BLaER1 (cell line): Measurements from ENCODE around the gene EVX2.

ENCODE experiments used
- H3K27ac ChIP-seq: shearing (Covaris generic); formaldehyde crosslinking; 2 replicates; pipeline ENCODE4 v1.8.1; 2022
- H3K27me3 ChIP-seq: shearing (Covaris generic); formaldehyde crosslinking; 2 replicates; pipeline ENCODE4 v1.8.1; 2022
- H3K36me3 ChIP-seq: shearing (Covaris generic); formaldehyde crosslinking; 2 replicates; pipeline ENCODE4 v1.8.1; 2022
- H3K4me1 ChIP-seq: shearing (Covaris generic); formaldehyde crosslinking; 2 replicates; pipeline ENCODE4 v1.8.1; 2022
- H3K4me2 ChIP-seq: shearing (Covaris generic); formaldehyde crosslinking; 2 replicates; pipeline ENCODE4 v1.8.1; 2022
- H3K4me3 ChIP-seq: shearing (Covaris generic); formaldehyde crosslinking; 2 replicates; pipeline ENCODE4 v1.8.1; 2022
- H3K9ac ChIP-seq: shearing (Covaris generic); formaldehyde crosslinking; 2 replicates; pipeline ENCODE4 v1.8.1; 2022
- H3K9me3 ChIP-seq: shearing (Covaris generic); formaldehyde crosslinking; 2 replicates; pipeline ENCODE4 v1.8.1; 2022
- H4K20me1 ChIP-seq: shearing (Covaris generic); formaldehyde crosslinking; 2 replicates; pipeline ENCODE4 v1.8.1; 2022
- Cebpa-rat ChIP-seq: shearing (Covaris generic); IDR thresholded peaks from 2 replicates; pipeline ENCODE4 v1.8.1; 2022

The EVX2 gene

DNA sequence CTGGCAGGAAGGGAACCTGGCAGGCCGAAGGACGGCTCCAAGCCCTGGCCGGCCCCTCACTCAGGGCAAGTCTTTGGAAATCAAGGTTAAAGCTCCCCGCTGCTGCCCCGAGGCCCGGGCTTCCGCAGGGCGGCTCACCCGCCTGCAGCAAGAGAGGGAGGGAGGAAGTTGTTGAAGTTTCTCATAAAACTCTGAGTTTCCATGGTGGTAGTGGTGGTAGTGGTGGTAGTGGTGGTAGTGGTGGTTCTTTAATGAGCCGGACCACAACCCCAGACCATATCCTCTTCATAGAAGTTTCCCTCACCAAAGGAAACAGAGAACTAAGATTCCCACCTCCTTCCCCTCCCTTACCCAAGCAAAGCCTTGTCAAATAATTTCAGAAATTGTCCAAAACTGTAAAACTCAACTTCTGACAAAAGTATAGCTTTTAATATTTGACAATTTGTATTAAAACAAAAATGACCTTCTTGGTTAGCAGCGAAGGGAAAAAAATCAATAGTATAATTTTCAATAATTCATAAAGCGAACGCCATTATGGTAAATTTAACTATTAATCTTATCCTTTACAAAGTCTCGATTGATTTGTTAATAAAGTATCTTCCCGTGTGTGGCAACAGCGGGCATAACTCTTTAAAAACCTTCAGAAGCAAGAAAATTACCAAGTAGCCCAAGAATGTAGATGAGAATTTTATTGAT lies 31.3 kb upstream of the EVX2 start:
- peaks cover 90% of the 10 kb centered on the region for H4K20me1 ChIP-seq
- no peaks in the 10 kb centered on the region for H3K36me3 ChIP-seq
- no peak overlapping the region for H3K9ac ChIP-seq
- H3K9me3 ChIP-seq, result peaks cover 62% of the 10 kb centered on the region
- H3K4me1 ChIP-seq, result no peaks in the 10 kb centered on the region
- H3K27ac ChIP-seq, result no peak overlapping the region
- H3K4me3 ChIP-seq, result no peak overlapping the region
- no peak for TF ChIP-seq Cebpa-rat
- H3K27me3 ChIP-seq, result peaks cover 100% of the 10 kb centered on the region
- no peak overlapping the region for H3K4me2 ChIP-seq

DNA sequence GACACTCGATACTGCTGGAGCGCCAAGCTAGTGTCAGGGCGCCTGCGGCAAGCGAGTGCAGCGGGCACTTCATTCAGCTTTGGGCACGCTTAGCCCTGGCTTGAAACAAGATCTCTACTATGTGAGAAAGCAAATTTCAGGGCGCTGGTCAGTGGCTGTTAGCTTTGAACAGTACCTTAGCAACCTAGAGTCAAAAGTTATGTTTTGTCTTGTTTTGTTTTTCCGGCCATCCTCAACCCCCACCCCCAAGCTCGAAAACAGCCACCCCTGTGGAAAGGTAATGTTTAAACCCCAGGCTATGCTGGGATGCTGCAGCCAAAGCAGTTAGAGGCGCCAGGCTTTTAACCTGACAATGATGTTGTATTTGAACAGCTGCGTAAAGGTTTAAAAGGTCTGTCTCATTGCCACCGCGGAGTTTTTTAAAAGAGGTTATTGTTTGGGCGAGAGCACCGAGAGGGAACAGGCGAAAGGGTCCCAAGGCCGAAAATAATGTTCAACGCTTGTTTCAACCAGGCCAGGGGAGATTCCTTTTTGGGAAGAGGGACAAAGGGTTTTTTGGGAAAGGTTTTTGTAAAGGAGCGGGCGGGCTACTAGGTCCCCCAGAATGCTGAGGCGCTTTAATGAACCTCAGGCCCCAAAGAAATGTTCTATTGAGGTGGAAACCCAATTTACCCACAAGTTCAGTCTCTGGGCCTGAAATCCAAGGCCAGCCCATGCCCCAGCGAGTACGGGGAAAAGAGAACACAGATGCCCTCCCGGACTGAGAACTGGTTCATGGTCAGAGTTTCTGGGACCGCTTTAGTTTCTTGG lies 30.6 kb upstream of the EVX2 start:
- no peak overlapping the region for H3K4me2 ChIP-seq
- TF ChIP-seq Cebpa-rat, result no peak
- no peak overlapping the region for H3K27ac ChIP-seq
- H3K4me3 ChIP-seq, result no peak overlapping the region
- H3K36me3 ChIP-seq, result no peaks in the 10 kb centered on the region
- peaks cover 92% of the 10 kb centered on the region for H4K20me1 ChIP-seq
- peaks cover 62% of the 10 kb centered on the region for H3K9me3 ChIP-seq
- H3K9ac ChIP-seq, result no peak overlapping the region
- peaks cover 100% of the 10 kb centered on the region for H3K27me3 ChIP-seq
- no peaks in the 10 kb centered on the region for H3K4me1 ChIP-seq

DNA sequence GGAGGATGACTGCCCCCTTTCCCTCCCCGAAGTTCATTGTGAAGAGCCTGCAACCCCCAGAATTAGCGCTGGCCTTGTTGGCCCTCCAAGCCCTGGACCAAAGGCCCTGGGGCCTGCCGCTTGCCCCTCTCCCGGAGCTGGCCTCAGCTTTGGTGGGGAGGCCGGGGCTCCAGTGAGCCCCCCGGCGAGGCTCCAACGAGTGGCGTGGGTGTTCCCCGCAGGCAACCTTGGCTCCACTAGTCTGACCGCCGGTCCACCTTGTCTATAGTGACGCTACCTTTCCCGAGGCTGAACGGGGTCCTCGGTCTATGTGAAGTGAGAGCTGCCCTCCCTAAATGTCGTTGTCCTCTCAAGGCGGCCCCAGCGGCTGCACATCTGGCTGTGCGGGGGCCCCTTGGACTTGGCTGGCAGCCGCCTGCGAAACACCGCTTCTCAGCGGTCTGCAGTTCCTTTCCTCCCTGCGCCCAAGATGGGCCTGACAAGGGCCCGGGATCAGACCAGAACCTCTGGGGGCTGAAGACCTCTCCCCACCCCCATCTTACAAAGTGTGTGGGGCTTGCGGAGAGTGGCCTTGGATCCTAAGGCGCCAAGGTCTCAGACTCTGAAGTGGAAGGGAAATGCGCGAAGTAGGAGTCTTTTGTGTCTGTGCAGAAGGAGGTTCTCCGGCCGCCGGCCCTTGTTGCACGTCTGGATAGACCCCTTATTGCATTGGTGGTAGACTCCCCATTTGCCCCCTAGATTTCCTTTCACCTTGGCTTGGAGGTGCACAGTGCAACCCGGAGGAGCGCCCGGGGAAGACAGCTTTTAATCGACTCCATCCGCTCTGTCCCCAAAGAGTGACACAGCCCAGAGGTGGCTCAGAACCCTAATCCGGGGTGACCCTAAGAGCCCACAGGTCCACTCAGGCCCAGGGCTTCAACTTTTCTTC lies 28.9 kb upstream of the EVX2 start:
- Histone ChIP-seq H4K20me1 (peaks cover 80% of the 10 kb centered on the region), H3K36me3 (no peaks in the 10 kb centered on the region), H3K9me3 (peaks cover 68% of the 10 kb centered on the region), H3K27ac (no peak overlapping the region), H3K4me2 (no peak overlapping the region), H3K27me3 (peaks cover 98% of the 10 kb centered on the region), H3K9ac (no peak overlapping the region), H3K4me3 (no peak overlapping the region), H3K4me1 (no peaks in the 10 kb centered on the region)
- TF ChIP-seq Cebpa-rat, result no peak

DNA sequence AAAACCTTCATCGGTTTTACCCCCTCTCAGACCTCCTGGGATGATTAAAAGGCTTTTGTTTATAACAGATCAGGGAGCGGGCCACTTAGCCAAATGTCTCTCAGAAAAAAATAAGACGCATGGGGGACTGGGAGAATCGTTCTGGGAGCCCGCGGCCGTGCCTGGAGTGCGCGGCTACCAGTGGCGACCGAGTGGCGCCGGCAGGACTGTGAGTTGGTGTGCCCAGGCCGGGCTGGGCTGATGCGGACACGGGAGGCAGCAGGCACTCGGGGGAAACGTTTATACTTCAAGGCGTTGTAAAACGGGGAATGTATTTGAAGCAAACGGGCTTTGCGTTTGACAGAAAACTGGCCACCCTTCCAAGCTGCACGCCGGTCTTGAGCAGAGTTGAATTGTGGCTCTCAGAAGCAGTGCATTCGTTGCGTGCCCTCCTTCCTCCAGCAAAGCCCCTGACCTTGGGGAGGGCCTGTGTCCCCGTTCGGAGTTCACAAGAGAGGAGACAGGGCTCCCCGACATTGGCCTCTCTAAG lies 28.1 kb upstream of the EVX2 start:
- Histone ChIP-seq H3K27me3 (peaks cover 95% of the 10 kb centered on the region), H3K4me3 (no peak overlapping the region), H3K9ac (no peak overlapping the region), H3K4me2 (no peak overlapping the region), H3K27ac (no peak overlapping the region), H3K9me3 (peaks cover 67% of the 10 kb centered on the region), H3K36me3 (no peaks in the 10 kb centered on the region), H3K4me1 (no peaks in the 10 kb centered on the region), H4K20me1 (peaks cover 72% of the 10 kb centered on the region)
- no peak for TF ChIP-seq Cebpa-rat

DNA sequence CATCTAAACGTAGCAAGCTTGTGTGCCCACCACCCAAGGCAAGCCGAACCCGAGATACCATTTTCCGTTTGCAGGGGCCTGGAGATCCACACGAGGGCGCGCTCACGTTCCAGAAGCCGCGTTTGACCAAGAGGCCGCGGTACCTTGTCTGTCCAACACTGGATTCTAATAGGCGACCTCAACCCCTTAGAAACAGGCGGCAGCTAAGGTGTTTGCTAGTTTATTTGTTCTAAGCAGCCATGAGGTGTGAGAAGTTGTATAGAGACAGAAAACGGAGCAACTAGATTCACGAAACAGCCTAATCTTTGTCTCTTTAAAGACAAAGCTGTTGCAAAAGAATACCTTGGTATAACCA lies 27.5 kb upstream of the EVX2 start:
- H3K36me3 ChIP-seq, result no peaks in the 10 kb centered on the region
- H4K20me1 ChIP-seq, result peaks cover 66% of the 10 kb centered on the region
- no peak overlapping the region for H3K9ac ChIP-seq
- peaks cover 95% of the 10 kb centered on the region for H3K27me3 ChIP-seq
- H3K4me1 ChIP-seq, result no peaks in the 10 kb centered on the region
- peaks cover 67% of the 10 kb centered on the region for H3K9me3 ChIP-seq
- TF ChIP-seq Cebpa-rat, result no peak
- no peak overlapping the region for H3K4me2 ChIP-seq
- no peak overlapping the region for H3K4me3 ChIP-seq
- H3K27ac ChIP-seq, result no peak overlapping the region

DNA sequence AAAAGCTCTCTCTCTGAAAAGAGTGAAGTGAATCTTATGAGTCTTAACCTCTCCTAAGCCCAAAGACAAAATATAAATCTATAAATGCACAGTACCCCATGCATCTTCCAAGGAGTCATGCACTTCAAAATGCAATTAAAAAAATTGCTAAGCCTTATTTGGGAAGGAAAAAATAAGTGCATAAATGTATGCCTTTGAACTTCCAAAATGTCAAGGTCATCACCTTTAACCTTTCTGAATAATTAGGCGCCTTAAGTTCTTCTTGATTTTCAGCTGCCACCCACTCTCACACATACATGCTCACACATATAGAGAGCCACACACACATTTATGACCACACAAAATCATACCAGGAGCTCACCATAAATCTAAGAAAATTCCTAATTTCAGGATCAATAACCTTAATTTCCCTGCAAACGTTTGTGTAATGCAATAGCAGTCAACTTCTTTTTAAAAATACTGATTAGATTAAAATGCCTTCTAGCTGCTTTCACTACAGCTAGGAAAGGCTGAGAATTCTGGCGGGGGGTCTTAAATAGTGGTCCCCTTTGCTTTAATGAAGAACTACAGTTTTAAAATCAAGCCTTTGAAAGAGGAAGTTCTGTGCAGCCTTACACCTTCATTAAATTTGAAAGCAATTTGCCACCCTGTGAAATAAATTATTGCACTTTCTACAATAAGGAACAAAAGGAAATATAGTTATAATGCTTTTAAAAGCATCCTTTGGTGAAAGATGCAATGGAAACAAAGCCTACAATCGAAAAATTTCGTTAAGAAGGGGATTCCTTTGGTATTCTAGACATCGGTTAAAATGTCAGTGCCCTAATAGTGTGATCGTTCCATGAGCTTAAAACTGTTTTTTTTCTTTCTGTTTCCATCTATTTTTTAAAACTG lies 26.9 kb upstream of the EVX2 start:
- TF ChIP-seq Cebpa-rat, result no peak
- Histone ChIP-seq H4K20me1 (peaks cover 60% of the 10 kb centered on the region), H3K27ac (no peak overlapping the region), H3K4me1 (no peaks in the 10 kb centered on the region), H3K9ac (no peak overlapping the region), H3K4me2 (no peak overlapping the region), H3K27me3 (peaks cover 95% of the 10 kb centered on the region), H3K9me3 (peaks cover 67% of the 10 kb centered on the region), H3K4me3 (no peak overlapping the region), H3K36me3 (no peaks in the 10 kb centered on the region)

DNA sequence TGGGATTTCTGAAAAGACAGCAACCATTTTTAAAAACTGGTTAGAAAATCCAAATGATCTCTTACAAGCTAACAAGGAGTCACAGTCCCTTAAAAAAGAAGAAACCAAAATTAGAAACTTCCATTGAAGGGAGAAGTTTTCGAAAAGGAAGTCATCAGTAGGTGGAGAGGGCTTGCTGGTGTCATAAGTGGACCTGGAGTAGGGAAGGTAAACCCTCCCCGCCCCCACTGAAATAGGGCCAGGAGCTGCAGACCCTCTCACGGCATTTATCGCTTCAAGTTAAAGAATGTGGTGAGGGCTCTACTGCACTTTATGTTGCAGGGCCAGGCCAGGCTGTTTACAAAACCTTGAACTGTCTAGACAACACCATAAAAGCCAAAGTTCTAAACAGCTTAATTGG lies 26.2 kb upstream of the EVX2 start:
- peaks cover 95% of the 10 kb centered on the region for H3K27me3 ChIP-seq
- H3K27ac ChIP-seq, result no peak overlapping the region
- H3K36me3 ChIP-seq, result no peaks in the 10 kb centered on the region
- H3K9me3 ChIP-seq, result peaks cover 70% of the 10 kb centered on the region
- no peak overlapping the region for H3K4me3 ChIP-seq
- peaks cover 56% of the 10 kb centered on the region for H4K20me1 ChIP-seq
- H3K4me1 ChIP-seq, result no peaks in the 10 kb centered on the region
- H3K9ac ChIP-seq, result no peak overlapping the region
- no peak overlapping the region for H3K4me2 ChIP-seq
- TF ChIP-seq Cebpa-rat, result no peak

DNA sequence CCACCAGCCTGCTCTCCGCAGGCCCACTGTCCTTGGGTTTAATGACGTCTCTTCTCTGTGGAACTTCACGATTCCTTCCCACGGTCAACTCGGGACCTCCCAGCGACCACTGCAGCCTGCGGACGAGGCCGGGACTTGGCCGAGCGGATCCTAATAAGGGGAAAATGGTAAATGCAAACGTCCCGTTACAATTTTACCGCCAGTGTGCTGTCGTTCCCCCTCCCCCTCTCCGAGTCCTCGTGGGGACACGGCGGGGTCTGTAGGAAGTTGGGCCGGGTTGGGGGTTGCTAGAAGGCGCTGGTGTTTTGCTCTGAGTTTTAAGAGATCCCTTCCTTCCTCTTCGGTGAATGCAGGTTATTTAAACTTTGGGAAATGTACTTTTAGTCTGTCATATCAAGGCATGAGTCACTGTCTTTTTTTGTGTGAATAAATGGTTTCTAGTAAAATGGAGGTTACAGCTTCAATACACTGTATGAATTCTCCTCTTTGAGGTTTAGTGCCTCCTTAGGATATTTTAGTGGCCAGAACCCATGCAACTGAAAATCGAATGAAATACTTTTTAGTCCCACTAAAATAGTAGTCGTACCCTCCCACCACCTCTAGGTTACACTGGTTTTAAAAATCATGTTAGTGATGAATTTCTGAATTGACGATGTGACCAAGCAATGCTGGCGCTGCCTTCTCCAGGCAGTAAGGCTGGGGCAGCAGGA lies 25.6 kb upstream of the EVX2 start:
- Histone ChIP-seq H3K27ac (no peak overlapping the region), H3K27me3 (peaks cover 95% of the 10 kb centered on the region), H3K9ac (no peak overlapping the region), H3K4me1 (no peaks in the 10 kb centered on the region), H4K20me1 (peaks cover 50% of the 10 kb centered on the region), H3K9me3 (peaks cover 70% of the 10 kb centered on the region), H3K4me2 (no peak overlapping the region), H3K36me3 (no peaks in the 10 kb centered on the region), H3K4me3 (no peak overlapping the region)
- TF ChIP-seq Cebpa-rat, result no peak
